GM19468 (cell line): ENCODE results near the gene CACNB2.

ENCODE experiments used
- ATAC-seq: cut with Tn5 transposase; IDR thresholded peaks from one replicate; pipeline ENCODE4 v1.9.1; 2021; ENCODE audit warnings: mild to moderate bottlenecking, moderate library complexity, moderate number of reproducible peaks; ENCODE audit not compliant: unreplicated experiment; ENCODE audit errors: extremely low read depth

CACNB2 gene

GRCh38 chr10:18369859-18370473, 229.7 kb downstream of the CACNB2 start:
- ATAC-seq = no peak

- ATAC-seq = no peak
Observed at GRCh38 chr10:18376650-18377049, 236.4 kb downstream of the CACNB2 start.

GRCh38 chr10:18377898-18378297, 237.7 kb downstream of the CACNB2 start:
- ATAC-seq = no peak

GRCh38 chr10:18378766-18379165, 238.5 kb downstream of the CACNB2 start:
- ATAC-seq = no peak

- ATAC-seq = no peak
Observed at GRCh38 chr10:18381679-18382078, 241.5 kb downstream of the CACNB2 start.

- no peak for ATAC-seq
Observed at GRCh38 chr10:18397906-18398305, 257.7 kb downstream of the CACNB2 start.

GRCh38 chr10:18399158-18399557, 258.9 kb downstream of the CACNB2 start:
- peak; percentile 37 for ATAC-seq

GRCh38 chr10:18400201-18400905, 260.1 kb downstream of the CACNB2 start:
- ATAC-seq = peak; percentile 70

- ATAC-seq = no peak
Observed at GRCh38 chr10:18400906-18401245, 260.7 kb downstream of the CACNB2 start.

GRCh38 chr10:18401416-18402195, 261.4 kb downstream of the CACNB2 start:
- no peak for ATAC-seq

- ATAC-seq = no peak
Observed at GRCh38 chr10:18402853-18403252, 262.6 kb downstream of the CACNB2 start.

GRCh38 chr10:18404530-18404929, 264.3 kb downstream of the CACNB2 start:
- ATAC-seq = no peak

- ATAC-seq = no peak
Observed at GRCh38 chr10:18406136-18406535, 265.9 kb downstream of the CACNB2 start.

- peak; percentile 23 for ATAC-seq
Observed at GRCh38 chr10:18409599-18410397, 269.6 kb downstream of the CACNB2 start.

GRCh38 chr10:18414061-18414460, 273.8 kb downstream of the CACNB2 start:
- no peak for ATAC-seq

- ATAC-seq = no peak
Observed at GRCh38 chr10:18417950-18418527, 277.8 kb downstream of the CACNB2 start.

GRCh38 chr10:18418541-18419215, 278.5 kb downstream of the CACNB2 start:
- peak; percentile 75 for ATAC-seq

GRCh38 chr10:18419945-18420344, 279.7 kb downstream of the CACNB2 start:
- no peak for ATAC-seq

GRCh38 chr10:18421726-18422293, 281.6 kb downstream of the CACNB2 start:
- ATAC-seq = no peak
